PC-9 (cell line): Measurements from ENCODE around the gene TMEM45A. TPM values are rescaled to one million over a fixed set of nuclear protein-coding genes. Genes with fewer than 3 reads are reported as not detected.
A peak's percentile ranks its signal among the peaks of the same experiment; 100 is the strongest.
"Not testable (repeated sequence)": the region's sequence is repeated elsewhere in the genome, so short reads cannot be mapped to it uniquely, and the experiment has no call there.

Experiments
- BruUV-seq: library from RNA; stranded (reverse); fragments of 400-500 nt; replicated peaks from 2 replicates; lab custom pipeline; 2021; lab: Mats Ljungman, UMichigan
- CTCF ChIA-PET: fragments of 300-600 bp; sonication (Branson Sonifier 250); formaldehyde crosslinking; loops from one replicate; lab custom pipeline; 2022; ENCODE audit warnings: antibody characterized with exemption; lab: Charles Lee
- POLR2A ChIA-PET: fragments of 300-600 bp; sonication (Branson Sonifier 250); formaldehyde crosslinking; loops from one replicate; lab custom pipeline; 2022; ENCODE audit warnings: antibody characterized with exemption; ENCODE audit not compliant: unreplicated experiment; lab: Charles Lee
- DNase-seq, 2 experiments: peaks; one replicate each; pipeline versions ENCODE4 v3.0.0 to v3.0.0-alpha.2; 2015 to 2022; ENCODE audit warnings: mixed read lengths in 1 of 2
- H2AFZ ChIP-seq: fragments of 200-600 bp; sonication (generic); 2 replicates; pipeline ENCODE4 v1.8.1; 2017; ENCODE audit warnings: antibody characterized with exemption
- H3F3A ChIP-seq: fragments of 200-600 bp; sonication (generic); 2 replicates; pipeline ENCODE4 v1.8.1; 2017; ENCODE audit warnings: antibody characterized with exemption, mild to moderate bottlenecking, low read depth; ENCODE audit not compliant: insufficient read depth
- H3K27ac ChIP-seq: fragments of 200-600 bp; sonication (generic); 2 replicates; pipeline ENCODE4 v1.6.1; 2016; ENCODE audit warnings: mixed run types
- H3K27me3 ChIP-seq: fragments of 200-600 bp; sonication (generic); 2 replicates; pipeline ENCODE4 v1.6.1; 2016; ENCODE audit warnings: low read depth, mixed run types; ENCODE audit not compliant: insufficient read depth
- H3K36me3 ChIP-seq: fragments of 200-600 bp; sonication (generic); 2 replicates; pipeline ENCODE4 v1.6.1; 2016; ENCODE audit warnings: low read depth, mixed run types
- H3K4me1 ChIP-seq: fragments of 200-600 bp; sonication (generic); replicated peaks from 2 replicates; pipeline ENCODE4 v1.6.1; 2016; ENCODE audit warnings: mixed run types; ENCODE audit not compliant: insufficient read depth
- H3K4me2 ChIP-seq: fragments of 200-600 bp; sonication (generic); 2 replicates; pipeline ENCODE4 v1.6.1; 2017; ENCODE audit warnings: mixed run types
- H3K4me3 ChIP-seq: fragments of 200-600 bp; sonication (generic); 2 replicates; pipeline ENCODE4 v1.6.1; 2016; ENCODE audit warnings: mixed run types
- H3K79me2 ChIP-seq: fragments of 200-600 bp; sonication (generic); 2 replicates; pipeline ENCODE4 v1.6.1; 2017; ENCODE audit warnings: low read depth, mixed run types
- H3K9me2 ChIP-seq: fragments of 200-600 bp; sonication (generic); 2 replicates; pipeline ENCODE4 v1.8.1; 2017; ENCODE audit warnings: mild to moderate bottlenecking; ENCODE audit not compliant: insufficient read depth
- H3K9me3 ChIP-seq: fragments of 200-600 bp; sonication (generic); 2 replicates; pipeline ENCODE4 v1.8.1; 2016; ENCODE audit warnings: low read depth; ENCODE audit not compliant: insufficient read depth
- H4K20me1 ChIP-seq: fragments of 200-600 bp; sonication (generic); 2 replicates; pipeline ENCODE4 v1.8.1; 2017; ENCODE audit not compliant: insufficient read depth
- EZH2 ChIP-seq: fragments of 200-600 bp; sonication (generic); IDR thresholded peaks from 2 replicates; pipeline ENCODE4 v1.8.0; 2017; ENCODE audit warnings: antibody characterized with exemption, low read depth
- intact Hi-C: fragments of 100-400 bp; cut with micrococcal nuclease; formaldehyde crosslinking; loops from one replicate; pipeline ENCODE4 v1.10.0; 2022; ENCODE audit not compliant: unreplicated experiment
- total RNA-seq: library from RNA; stranded (reverse); gene quantifications from 2 replicates; pipeline ENCODE4 v1.2.3, GENCODE V29; 2021
- TF ChIP-seq, protein P1 (sequence below): fragments of 200-600 bp; sonication (generic); conservative IDR thresholded peaks from 2 replicates; pipeline ENCODE4 v1.6.1; 2017; ENCODE audit warnings: mixed run types, antibody characterized with exemption, mild to moderate bottlenecking, moderate library complexity

The TMEM45A gene
- total RNA-seq, 1 experiment from 2014 or later: 31.1 TPM

DNA sequence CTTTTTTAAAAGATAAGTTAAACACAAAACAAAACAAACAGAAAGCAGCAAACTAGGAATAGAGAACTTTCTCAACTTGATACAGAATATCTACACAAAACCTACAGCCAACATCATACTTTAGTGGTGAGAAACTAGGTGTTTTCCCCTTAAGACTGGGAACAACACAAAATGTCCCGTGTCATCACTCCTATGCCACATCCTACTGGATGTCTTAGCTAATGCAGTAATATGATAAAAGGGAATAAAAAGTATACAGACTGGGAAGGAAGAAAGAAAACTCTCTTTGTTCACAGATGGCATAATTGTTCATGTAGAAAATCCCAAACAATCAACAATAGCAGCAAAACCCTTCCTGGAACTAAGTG, 45.9 kb downstream of the TMEM45A start:
- TF ChIP-seq EZH2: no peak
- TF ChIP-seq, protein P1, sequence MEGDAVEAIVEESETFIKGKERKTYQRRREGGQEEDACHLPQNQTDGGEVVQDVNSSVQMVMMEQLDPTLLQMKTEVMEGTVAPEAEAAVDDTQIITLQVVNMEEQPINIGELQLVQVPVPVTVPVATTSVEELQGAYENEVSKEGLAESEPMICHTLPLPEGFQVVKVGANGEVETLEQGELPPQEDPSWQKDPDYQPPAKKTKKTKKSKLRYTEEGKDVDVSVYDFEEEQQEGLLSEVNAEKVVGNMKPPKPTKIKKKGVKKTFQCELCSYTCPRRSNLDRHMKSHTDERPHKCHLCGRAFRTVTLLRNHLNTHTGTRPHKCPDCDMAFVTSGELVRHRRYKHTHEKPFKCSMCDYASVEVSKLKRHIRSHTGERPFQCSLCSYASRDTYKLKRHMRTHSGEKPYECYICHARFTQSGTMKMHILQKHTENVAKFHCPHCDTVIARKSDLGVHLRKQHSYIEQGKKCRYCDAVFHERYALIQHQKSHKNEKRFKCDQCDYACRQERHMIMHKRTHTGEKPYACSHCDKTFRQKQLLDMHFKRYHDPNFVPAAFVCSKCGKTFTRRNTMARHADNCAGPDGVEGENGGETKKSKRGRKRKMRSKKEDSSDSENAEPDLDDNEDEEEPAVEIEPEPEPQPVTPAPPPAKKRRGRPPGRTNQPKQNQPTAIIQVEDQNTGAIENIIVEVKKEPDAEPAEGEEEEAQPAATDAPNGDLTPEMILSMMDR: no peak
- Histone ChIP-seq H3K9me2 (no peaks in the 10 kb centered on the region), H3K79me2 (no peaks in the 10 kb centered on the region), H3F3A (peaks cover 23% of the 10 kb centered on the region), H3K27ac (peak overlapping the region; percentile 47), H2AFZ (no peak overlapping the region), H4K20me1 (no peaks in the 10 kb centered on the region), H3K4me3 (no peak overlapping the region), H3K4me1 (peaks cover 47% of the 10 kb centered on the region), H3K4me2 (peak overlapping the region; percentile 39; the same call in 1 of the 2 replicates), H3K9me3 (peaks cover 7% of the 10 kb centered on the region), H3K36me3 (no peaks in the 10 kb centered on the region), H3K27me3 (no peaks in the 10 kb centered on the region)
- intact Hi-C loops: no loop called here
- DNase-seq: no peak
- ChIA-PET POLR2A (no interaction called here), CTCF (interaction anchor here (0.5 kb wide), 1 partner anchor 14 kb away, joined by 4 read pairs; no protein-coding TSS in a partner anchor)
- BruUV-seq: no TSS peak

DNA sequence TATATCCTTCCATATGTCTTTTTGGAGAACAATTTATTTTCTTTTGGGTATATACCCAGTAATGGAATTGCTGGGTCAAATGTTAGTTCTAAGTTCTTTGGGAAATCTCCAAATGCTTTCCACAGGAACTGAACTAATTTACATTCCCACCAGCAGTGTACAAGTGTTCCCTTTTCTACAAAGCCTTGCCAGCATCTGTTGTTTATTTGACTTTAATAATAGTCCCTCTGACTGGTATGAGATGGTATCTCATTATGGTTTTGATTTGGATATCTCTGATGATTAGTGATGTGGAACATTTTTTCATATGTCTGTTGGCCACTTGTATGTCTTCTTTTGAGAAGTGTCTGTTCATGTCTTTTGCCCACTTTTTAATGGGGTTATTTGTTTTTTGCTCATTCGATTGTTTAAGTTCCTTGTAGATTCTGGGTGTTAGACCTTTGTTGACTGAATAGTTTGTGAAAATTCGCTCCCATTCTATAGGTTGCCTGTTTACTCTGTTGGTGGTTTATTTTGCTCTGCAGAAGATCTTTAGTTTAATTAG, 48.4 kb downstream of the TMEM45A start:
- DNase-seq: no peak
- H3K9me2 ChIP-seq: no peaks in the 10 kb centered on the region
- no TSS peak for BruUV-seq
- POLR2A ChIA-PET: no interaction called here
- H4K20me1 ChIP-seq: no peaks in the 10 kb centered on the region
- H3K27me3 ChIP-seq: no peaks in the 10 kb centered on the region
- no peak overlapping the region for H3K4me2 ChIP-seq
- no peaks in the 10 kb centered on the region for H3K36me3 ChIP-seq
- H3K4me1 ChIP-seq: peaks cover 33% of the 10 kb centered on the region
- no peak overlapping the region for H3K27ac ChIP-seq
- TF ChIP-seq, protein P1: no peak
- no peak for TF ChIP-seq EZH2
- intact Hi-C loops: no loop called here
- peaks cover 2% of the 10 kb centered on the region for H3K9me3 ChIP-seq
- peaks cover 20% of the 10 kb centered on the region for H3F3A ChIP-seq
- no peaks in the 10 kb centered on the region for H3K79me2 ChIP-seq
- no peak overlapping the region for H2AFZ ChIP-seq
- H3K4me3 ChIP-seq: no peak overlapping the region
- CTCF ChIA-PET: no interaction called here

DNA sequence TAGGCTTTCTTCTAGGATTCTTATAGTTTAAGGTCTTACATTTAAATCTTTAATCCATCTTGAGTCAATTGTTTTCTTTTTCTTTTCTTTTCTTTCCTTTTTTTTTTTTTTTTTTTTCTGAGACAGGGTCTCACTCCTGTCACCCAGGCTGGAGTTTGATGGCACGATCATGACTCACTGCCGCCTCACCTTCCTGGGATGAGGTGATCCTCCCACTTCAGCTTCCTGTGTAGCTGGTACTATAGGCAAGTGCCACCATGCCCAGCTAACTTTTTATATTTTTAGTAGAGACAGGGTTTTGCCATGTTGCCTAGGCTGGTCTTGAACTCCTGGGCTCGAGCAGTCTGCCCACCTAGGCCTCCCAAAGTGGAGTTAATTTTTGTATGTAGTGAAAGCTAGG, 49.0 kb downstream of the TMEM45A start:
- peaks cover 27% of the 10 kb centered on the region for H3K4me1 ChIP-seq
- CTCF ChIA-PET: interaction anchor here (0.7 kb wide), 1 partner anchor 1143 kb away, joined by 3 read pairs; no protein-coding TSS in a partner anchor
- H3K79me2 ChIP-seq, H3K4me2 ChIP-seq, H3K27ac ChIP-seq, H3K9me3 ChIP-seq, BruUV-seq, DNase-seq, H3K4me3 ChIP-seq, H3K27me3 ChIP-seq, intact Hi-C loops, H2AFZ ChIP-seq, H3K36me3 ChIP-seq, H4K20me1 ChIP-seq, H3K9me2 ChIP-seq: not testable (repeated sequence)
- H3F3A ChIP-seq: peaks cover 15% of the 10 kb centered on the region
- POLR2A ChIA-PET: interaction anchor here (0.6 kb wide), 1 partner anchor 169 kb away, joined by 3 read pairs; no protein-coding TSS in a partner anchor

DNA sequence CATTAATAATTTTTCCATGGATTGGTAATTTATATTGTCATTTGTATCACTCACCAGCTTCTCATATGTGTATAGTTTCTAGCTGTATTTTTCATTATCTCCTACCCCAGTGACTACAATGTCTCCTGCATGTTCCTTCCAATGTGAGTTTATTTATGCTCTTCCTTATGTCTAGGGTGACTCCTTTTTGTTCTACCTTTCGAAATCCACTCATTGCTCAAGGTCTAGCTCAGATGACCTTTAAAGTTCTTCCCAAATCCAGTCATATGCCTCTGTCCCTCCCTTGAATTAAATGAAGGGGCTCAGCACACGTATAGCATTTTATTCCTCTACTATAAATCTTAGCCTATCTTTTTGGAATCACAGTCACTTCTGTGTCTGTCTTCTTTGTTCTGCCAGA, 53.0 kb downstream of the TMEM45A start:
- Histone ChIP-seq H3K9me3 (no peaks in the 10 kb centered on the region; the same call in 1 of the 2 replicates), H3K4me3 (no peak overlapping the region), H2AFZ (no peak overlapping the region), H4K20me1 (no peaks in the 10 kb centered on the region), H3K4me2 (no peak overlapping the region), H3K9me2 (no peaks in the 10 kb centered on the region; the same call in 1 of the 2 replicates), H3F3A (0 out of 2 replicates have a peak, but pooled peaks cover under 1% of the 10 kb centered on the region), H3K4me1 (0 out of 2 replicates have a peak, but pooled peaks cover 7% of the 10 kb centered on the region), H3K27ac (no peak overlapping the region), H3K27me3 (no peaks in the 10 kb centered on the region), H3K79me2 (no peaks in the 10 kb centered on the region), H3K36me3 (no peaks in the 10 kb centered on the region)
- no TSS peak for BruUV-seq
- ChIA-PET CTCF (no interaction called here), POLR2A (no interaction called here)
- DNase-seq: no peak
- no peak for TF ChIP-seq EZH2
- TF ChIP-seq, protein P1: no peak
- intact Hi-C loops: no loop called here
